Brain microvascular endothelial cell (primary cell): ENCODE measurements around the gene MBOAT7.

Experiments used
- DNase-seq: peaks from one replicate; pipeline ENCODE4 v3.0.0-alpha.2; 2020
- H3K27ac ChIP-seq: fragments of 250-450 bp; sonication (Bioruptor Pico); 2 replicates; pipeline ENCODE4 v1.5.1; 2020; ENCODE audit warnings: mild to moderate bottlenecking, moderate library complexity
- H3K27me3 ChIP-seq: fragments of 250-450 bp; sonication (Bioruptor Pico); replicated peaks from 2 replicates; pipeline ENCODE4 v1.5.1; 2020; ENCODE audit warnings: mild to moderate bottlenecking
- H3K36me3 ChIP-seq: fragments of 250-450 bp; sonication (Bioruptor Pico); replicated peaks from 2 replicates; pipeline ENCODE4 v1.5.1; 2020; ENCODE audit warnings: mild to moderate bottlenecking
- H3K4me3 ChIP-seq: 2 replicates; pipeline ENCODE4 v1.5.1; 2011; ENCODE audit warnings: low read depth, mild to moderate bottlenecking, control low read depth, low read length, moderate library complexity
- in situ Hi-C: cut with HindIII; loops from 2 replicates; pipeline ENCODE4 v1.10.0; 2017; ENCODE audit warnings: low sequenced_read_pairs, low pct_ligation_motif_present
- TF ChIP-seq, protein P1 (sequence below): IDR thresholded peaks from 2 replicates; pipeline ENCODE4 v1.5.1; 2011; ENCODE audit warnings: low read depth, mild to moderate bottlenecking, moderate library complexity, low read length, control low read depth, inconsistent platforms; ENCODE audit errors: missing control alignments

MBOAT7 gene

DNA sequence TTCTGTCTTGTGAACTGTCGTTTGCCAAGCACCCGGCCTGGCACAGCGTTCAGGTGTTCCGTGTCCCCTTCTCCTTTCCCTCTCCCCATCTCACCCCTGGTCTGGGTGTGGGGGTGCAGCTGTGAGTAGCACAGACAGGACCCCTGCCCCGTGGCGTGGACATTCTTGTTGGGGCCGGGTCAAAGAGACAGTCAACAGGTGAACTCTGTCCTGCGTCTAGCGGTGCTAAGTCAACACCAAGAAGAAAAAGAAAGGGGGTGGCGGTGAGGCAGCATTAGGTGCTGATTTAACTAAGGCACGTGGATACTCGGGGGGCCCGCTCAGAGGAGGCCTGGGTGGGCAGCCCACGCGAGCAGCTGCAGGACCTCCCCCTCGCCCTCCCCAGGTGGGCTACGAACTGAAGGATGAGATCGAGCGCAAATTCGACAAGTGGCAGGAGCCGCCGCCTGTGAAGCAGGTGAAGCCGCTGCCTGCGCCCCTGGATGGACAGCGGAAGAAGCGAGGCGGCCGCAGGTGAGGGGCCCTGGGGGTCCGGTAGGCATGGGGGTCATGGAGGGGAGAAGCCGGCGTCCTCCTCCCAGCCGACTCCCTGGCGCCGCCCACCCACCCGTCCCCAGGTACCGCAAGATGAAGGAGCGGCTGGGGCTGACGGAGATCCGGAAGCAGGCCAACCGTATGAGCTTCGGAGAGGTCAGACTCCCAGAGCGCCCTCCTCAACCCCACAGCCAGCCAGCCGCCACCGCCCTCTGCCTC lies 61.5 kb downstream of the MBOAT7 start:
- Histone ChIP-seq H3K27ac (no peak overlapping the region), H3K4me3 (no peak overlapping the region), H3K36me3 (peaks cover 47% of the 10 kb centered on the region), H3K27me3 (no peaks in the 10 kb centered on the region)
- no peak for DNase-seq
- TF ChIP-seq, protein P1, sequence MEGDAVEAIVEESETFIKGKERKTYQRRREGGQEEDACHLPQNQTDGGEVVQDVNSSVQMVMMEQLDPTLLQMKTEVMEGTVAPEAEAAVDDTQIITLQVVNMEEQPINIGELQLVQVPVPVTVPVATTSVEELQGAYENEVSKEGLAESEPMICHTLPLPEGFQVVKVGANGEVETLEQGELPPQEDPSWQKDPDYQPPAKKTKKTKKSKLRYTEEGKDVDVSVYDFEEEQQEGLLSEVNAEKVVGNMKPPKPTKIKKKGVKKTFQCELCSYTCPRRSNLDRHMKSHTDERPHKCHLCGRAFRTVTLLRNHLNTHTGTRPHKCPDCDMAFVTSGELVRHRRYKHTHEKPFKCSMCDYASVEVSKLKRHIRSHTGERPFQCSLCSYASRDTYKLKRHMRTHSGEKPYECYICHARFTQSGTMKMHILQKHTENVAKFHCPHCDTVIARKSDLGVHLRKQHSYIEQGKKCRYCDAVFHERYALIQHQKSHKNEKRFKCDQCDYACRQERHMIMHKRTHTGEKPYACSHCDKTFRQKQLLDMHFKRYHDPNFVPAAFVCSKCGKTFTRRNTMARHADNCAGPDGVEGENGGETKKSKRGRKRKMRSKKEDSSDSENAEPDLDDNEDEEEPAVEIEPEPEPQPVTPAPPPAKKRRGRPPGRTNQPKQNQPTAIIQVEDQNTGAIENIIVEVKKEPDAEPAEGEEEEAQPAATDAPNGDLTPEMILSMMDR: no peak
- in situ Hi-C loops: no loop called here

DNA sequence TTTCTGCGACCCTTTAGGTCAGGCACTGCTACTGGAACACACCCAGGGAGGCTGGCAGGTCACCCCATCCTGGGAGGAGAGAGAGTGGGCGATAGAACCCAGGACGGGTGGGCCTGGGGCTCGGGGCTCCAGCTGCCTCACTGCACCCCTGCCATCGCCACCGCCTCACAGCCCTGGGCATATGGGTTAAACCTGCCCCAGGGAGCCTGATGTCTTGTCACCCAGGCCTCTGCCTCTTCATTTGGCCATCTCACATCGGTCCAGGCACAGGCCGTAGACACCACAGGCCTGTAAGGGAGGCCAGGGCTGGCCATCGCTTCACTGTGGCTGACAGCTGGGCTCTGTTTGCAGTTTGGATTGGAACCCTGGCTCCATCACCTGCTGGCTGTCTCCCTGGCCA lies 63.7 kb downstream of the MBOAT7 start:
- DNase-seq: no peak
- Histone ChIP-seq H3K36me3 (peaks cover 53% of the 10 kb centered on the region), H3K27ac (no peak overlapping the region), H3K27me3 (no peaks in the 10 kb centered on the region), H3K4me3 (no peak overlapping the region)
- in situ Hi-C loops: no loop called here
- TF ChIP-seq, protein P1: no peak

DNA sequence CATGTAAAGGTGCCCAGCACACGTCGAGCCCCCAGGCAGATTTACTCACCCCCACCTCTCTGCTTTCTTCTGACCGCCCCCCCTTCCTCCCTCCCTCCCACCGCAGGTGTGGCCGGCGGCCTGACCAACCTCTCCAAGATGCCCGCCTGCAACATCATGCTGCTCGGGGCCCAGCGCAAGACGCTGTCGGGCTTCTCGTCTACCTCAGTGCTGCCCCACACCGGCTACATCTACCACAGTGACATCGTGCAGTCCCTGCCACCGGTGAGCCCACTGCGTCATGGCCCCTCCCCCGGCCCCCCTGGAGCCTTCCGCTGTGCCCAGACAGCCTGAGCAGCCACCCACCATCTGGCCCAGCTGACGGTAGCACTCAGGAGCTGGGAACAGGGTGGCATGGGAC lies 65.0 kb downstream of the MBOAT7 start:
- H3K36me3 ChIP-seq: peaks cover 63% of the 10 kb centered on the region
- H3K4me3 ChIP-seq: no peak overlapping the region
- DNase-seq: no peak
- no peaks in the 10 kb centered on the region for H3K27me3 ChIP-seq
- TF ChIP-seq, protein P1: no peak
- in situ Hi-C loops: no loop called here
- no peak overlapping the region for H3K27ac ChIP-seq

DNA sequence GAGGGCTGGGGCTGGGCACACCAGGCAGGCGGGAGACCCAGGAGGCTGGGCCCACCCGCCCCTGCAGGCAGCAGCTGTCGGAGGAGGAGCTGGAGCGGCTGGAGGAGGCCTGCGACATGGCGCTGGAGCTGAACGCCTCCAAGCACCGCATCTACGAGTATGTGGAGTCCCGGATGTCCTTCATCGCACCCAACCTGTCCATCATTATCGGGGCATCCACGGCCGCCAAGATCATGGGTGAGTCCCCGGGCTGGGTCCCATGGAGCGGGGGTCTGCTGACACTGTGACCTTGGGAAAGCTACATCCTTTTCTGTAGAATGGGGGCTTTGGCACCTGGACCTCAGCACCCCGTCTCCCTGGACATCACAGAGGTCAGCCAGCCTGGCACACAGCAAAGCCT lies 65.7 kb downstream of the MBOAT7 start:
- peaks cover 63% of the 10 kb centered on the region for H3K36me3 ChIP-seq

More for the DNA sequence above, 65.7 kb downstream of the MBOAT7 start:
- no peak for DNase-seq
- Histone ChIP-seq H3K27me3 (no peaks in the 10 kb centered on the region), H3K4me3 (no peak overlapping the region), H3K27ac (no peak overlapping the region)
- TF ChIP-seq, protein P1: no peak
- in situ Hi-C loops: no loop called here
